Measurements from ENCODE around the gene ORC3.

DNA sequence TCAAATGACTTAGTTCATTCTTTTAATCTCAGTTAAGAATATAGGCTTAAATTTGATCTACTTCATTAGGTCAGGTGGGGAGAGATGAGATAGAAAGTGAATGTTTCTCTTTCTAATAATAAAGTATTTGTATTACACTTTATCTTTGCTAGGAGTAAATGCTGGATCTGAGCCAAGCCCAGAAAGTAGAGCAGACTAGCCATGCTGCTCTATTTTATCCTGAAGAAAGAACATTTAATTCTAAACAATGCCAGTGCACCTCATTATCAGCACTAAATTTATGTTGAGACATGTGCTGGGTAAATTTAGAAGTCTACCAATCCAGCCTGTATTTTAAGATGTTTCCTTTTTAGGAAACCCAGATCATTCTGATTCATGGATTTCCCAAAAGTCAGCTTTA lies 68.6 kb downstream of the ORC3 start:
- TF ChIP-seq, protein P1, sequence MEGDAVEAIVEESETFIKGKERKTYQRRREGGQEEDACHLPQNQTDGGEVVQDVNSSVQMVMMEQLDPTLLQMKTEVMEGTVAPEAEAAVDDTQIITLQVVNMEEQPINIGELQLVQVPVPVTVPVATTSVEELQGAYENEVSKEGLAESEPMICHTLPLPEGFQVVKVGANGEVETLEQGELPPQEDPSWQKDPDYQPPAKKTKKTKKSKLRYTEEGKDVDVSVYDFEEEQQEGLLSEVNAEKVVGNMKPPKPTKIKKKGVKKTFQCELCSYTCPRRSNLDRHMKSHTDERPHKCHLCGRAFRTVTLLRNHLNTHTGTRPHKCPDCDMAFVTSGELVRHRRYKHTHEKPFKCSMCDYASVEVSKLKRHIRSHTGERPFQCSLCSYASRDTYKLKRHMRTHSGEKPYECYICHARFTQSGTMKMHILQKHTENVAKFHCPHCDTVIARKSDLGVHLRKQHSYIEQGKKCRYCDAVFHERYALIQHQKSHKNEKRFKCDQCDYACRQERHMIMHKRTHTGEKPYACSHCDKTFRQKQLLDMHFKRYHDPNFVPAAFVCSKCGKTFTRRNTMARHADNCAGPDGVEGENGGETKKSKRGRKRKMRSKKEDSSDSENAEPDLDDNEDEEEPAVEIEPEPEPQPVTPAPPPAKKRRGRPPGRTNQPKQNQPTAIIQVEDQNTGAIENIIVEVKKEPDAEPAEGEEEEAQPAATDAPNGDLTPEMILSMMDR (IDR thresholded peaks at IDR 0.05; ENCODE audit: borderline replicate concordance, extremely low read depth, low read length, poor library complexity, severe bottlenecking) = no peak
- no peak for TF ChIP-seq EZH2 (IDR thresholded peaks at IDR 0.05; ENCODE audit: borderline replicate concordance, low read depth, low read length, severe bottlenecking)

All from DND-41 (cell line).